ENCODE measurements around the gene JPH4.
A peak's percentile ranks its signal among the peaks of the same experiment; 100 is the strongest.

The JPH4 gene

DNA sequence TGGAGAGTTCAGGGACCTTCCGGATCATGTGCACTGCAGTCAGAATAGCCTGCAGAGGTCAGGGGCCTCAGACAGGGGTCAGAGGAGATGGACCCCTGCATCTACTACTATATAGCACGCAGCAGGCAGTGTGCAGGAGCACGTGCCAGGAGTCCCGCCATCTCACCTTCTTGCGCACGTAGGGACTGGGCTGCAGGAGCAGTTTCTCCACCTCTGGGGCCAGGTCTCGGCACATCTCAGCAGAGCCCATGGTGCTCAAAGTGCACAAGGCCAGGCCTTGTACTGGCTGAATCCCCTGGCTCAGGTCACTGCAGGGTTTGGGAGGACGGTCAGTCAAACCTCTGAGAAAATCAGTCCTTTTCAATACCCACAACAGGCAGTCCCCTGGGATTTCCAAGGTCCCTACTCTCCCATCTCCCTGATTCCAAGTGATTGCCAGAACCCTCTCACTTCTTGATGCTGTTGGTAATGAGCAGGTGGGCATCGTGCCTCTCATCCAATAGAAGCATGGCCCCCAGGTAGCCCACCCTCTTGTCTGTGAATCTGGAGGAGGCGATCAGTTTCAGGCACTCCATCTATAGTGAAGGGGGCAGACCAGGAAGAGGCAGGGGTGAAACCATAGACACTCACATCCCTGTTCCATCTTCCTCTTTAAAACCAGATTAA lies 12.3 kb downstream of the JPH4 start:
- TF ChIP-seq MAX (IDR thresholded peaks at IDR 0.05; ENCODE audit: low read depth, low read length), result no peak
- no peak for TF ChIP-seq MYC (IDR thresholded peaks at IDR 0.05; ENCODE audit: low read depth, low read length)
- TF ChIP-seq POLR2A (IDR thresholded peaks at IDR 0.05; ENCODE audit: extremely low read depth, insufficient read length), result no peak
- no peak for TF ChIP-seq CTCF (IDR thresholded peaks at IDR 0.05; ENCODE audit: low read depth, low read length)
- no peak for DNase-seq (ENCODE audit: low read depth)
- H3K4me3 ChIP-seq (ENCODE audit: low read depth, low read length), result peak overlapping the region; percentile 78

- no peak for DNase-seq (ENCODE audit: low read depth)
- no peak for TF ChIP-seq MAX (IDR thresholded peaks at IDR 0.05; ENCODE audit: low read depth, low read length)
- no peak for TF ChIP-seq POLR2A (IDR thresholded peaks at IDR 0.05; ENCODE audit: extremely low read depth, insufficient read length)
- TF ChIP-seq MYC (IDR thresholded peaks at IDR 0.05; ENCODE audit: low read depth, low read length), result no peak
- TF ChIP-seq CTCF (IDR thresholded peaks at IDR 0.05; ENCODE audit: low read depth, low read length), result no peak
- no peak overlapping the region for H3K4me3 ChIP-seq (ENCODE audit: low read depth, low read length)
Observed at GRCh38 chr14:23565626-23566025, 13.0 kb downstream of the JPH4 start.

DNA sequence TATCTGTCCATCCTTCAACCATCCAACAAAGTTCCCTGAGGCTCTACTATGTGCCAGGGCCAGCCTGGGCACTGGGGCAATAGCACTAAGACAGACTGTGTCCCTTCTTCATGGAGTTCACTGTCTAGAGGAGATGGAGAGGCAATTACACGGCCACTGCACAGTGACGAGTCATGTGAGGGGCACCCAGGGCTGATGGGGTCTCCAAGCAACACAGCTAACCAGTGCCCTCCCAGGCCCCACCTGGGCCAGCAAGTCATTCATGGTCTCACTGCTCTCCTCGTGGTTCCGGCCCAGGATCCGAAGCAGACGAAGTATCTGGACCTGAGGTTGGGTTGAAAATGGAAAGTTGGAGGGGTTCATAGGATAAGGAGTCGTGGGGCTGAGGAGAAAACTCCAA lies 13.7 kb downstream of the JPH4 start:
- TF ChIP-seq POLR2A (IDR thresholded peaks at IDR 0.05; ENCODE audit: extremely low read depth, insufficient read length) (no peak), MAX (IDR thresholded peaks at IDR 0.05; ENCODE audit: low read depth, low read length) (no peak), MYC (IDR thresholded peaks at IDR 0.05; ENCODE audit: low read depth, low read length) (no peak), CTCF (IDR thresholded peaks at IDR 0.05; ENCODE audit: low read depth, low read length) (no peak)
- no peak overlapping the region for H3K4me3 ChIP-seq (ENCODE audit: low read depth, low read length)
- DNase-seq (ENCODE audit: low read depth), result no peak

- no peak for TF ChIP-seq POLR2A (IDR thresholded peaks at IDR 0.05; ENCODE audit: extremely low read depth, insufficient read length)
- no peak for TF ChIP-seq CTCF (IDR thresholded peaks at IDR 0.05; ENCODE audit: low read depth, low read length)
- TF ChIP-seq MAX (IDR thresholded peaks at IDR 0.05; ENCODE audit: low read depth, low read length), result no peak
- TF ChIP-seq MYC (IDR thresholded peaks at IDR 0.05; ENCODE audit: low read depth, low read length), result no peak
- no peak overlapping the region for H3K4me3 ChIP-seq (ENCODE audit: low read depth, low read length)
- no peak for DNase-seq (ENCODE audit: low read depth)
Observed at GRCh38 chr14:23564181-23564812, 14.3 kb downstream of the JPH4 start.

- TF ChIP-seq CTCF (IDR thresholded peaks at IDR 0.05; ENCODE audit: low read depth, low read length) (no peak), MAX (IDR thresholded peaks at IDR 0.05; ENCODE audit: low read depth, low read length) (no peak), POLR2A (IDR thresholded peaks at IDR 0.05; ENCODE audit: extremely low read depth, insufficient read length) (no peak), MYC (IDR thresholded peaks at IDR 0.05; ENCODE audit: low read depth, low read length) (no peak)
- no peak overlapping the region for H3K4me3 ChIP-seq (ENCODE audit: low read depth, low read length)
- DNase-seq (ENCODE audit: low read depth), result no peak
Observed at GRCh38 chr14:23563473-23564180, 15.0 kb downstream of the JPH4 start.
